Measurements from ENCODE around the gene GSX2. TPM values are rescaled to one million over a fixed set of nuclear protein-coding genes. Genes with fewer than 3 reads are reported as not detected.
"Not testable (repeated sequence)": the region's sequence is repeated elsewhere in the genome, so short reads cannot be mapped to it uniquely, and the experiment has no call there.

Gene GSX2
- total RNA-seq, 1 experiment from 2014 or later = not detected

GRCh38 chr4:54120518-54120917, 20.6 kb downstream of the GSX2 start:
- no peaks in the 10 kb centered on the region for H3K36me3 ChIP-seq (ENCODE audit: control insufficient read depth, insufficient read depth, low read length)
- no peak overlapping the region for H3K4me3 ChIP-seq (ENCODE audit: low read depth, low read length)
- ChIA-PET POLR2A (no interaction called here), CTCF (interaction anchor here (0.6 kb wide), 1 partner anchor 1282 kb away, joined by 6 read pairs; no protein-coding TSS in a partner anchor)
- DNase-seq = no peak
- H3K4me1 ChIP-seq = peaks cover 21% of the 10 kb centered on the region; the same call in 1 of the 2 replicates
- Mint-ChIP-seq H3K36me3 (ENCODE audit: insufficient read depth, unreplicated experiment) (no peaks in the 10 kb centered on the region), H3K27me3 (ENCODE audit: insufficient read depth, unreplicated experiment) (no peaks in the 10 kb centered on the region), H3K4me3 (ENCODE audit: unreplicated experiment) (no peak overlapping the region), H3K4me1 (ENCODE audit: low read depth, unreplicated experiment) (peaks cover 7% of the 10 kb centered on the region), H3K9me3 (ENCODE audit: unreplicated experiment) (no peaks in the 10 kb centered on the region), H3K27ac (ENCODE audit: unreplicated experiment) (no peak overlapping the region)
- no TSS peak for BruUV-seq (replicated peaks)
- H3K27me3 ChIP-seq (replicated peaks; ENCODE audit: control insufficient read depth, insufficient read depth, low read length) = no peaks in the 10 kb centered on the region
- H3K9me3 ChIP-seq = 0 out of 2 replicates have a peak, but pooled peaks cover 5% of the 10 kb centered on the region
- intact Hi-C loops (cut with micrococcal nuclease; ENCODE audit: unreplicated experiment) = no loop called here
- TF ChIP-seq CTCF (IDR thresholded peaks at IDR 0.05; ENCODE audit: insufficient read depth in 1 of 2, low read depth in 1 of 2, low read length in 1 of 2, severe bottlenecking in 1 of 2, unreplicated experiment in 1 of 2) = no peak

- Histone ChIP-seq H3K36me3 (ENCODE audit: control insufficient read depth, insufficient read depth, low read length) (no peaks in the 10 kb centered on the region), H3K4me3 (ENCODE audit: low read depth, low read length) (no peak overlapping the region), H3K4me1 (no peaks in the 10 kb centered on the region), H3K27me3 (replicated peaks; ENCODE audit: control insufficient read depth, insufficient read depth, low read length) (no peaks in the 10 kb centered on the region), H3K9me3 (peaks cover 13% of the 10 kb centered on the region)
- CTCF ChIA-PET = no interaction called here
- H3K4me3 Mint-ChIP-seq (ENCODE audit: unreplicated experiment) = no peak overlapping the region
- POLR2A ChIA-PET = no interaction called here
- TF ChIP-seq CTCF (IDR thresholded peaks at IDR 0.05; ENCODE audit: insufficient read depth in 1 of 2, low read depth in 1 of 2, low read length in 1 of 2, severe bottlenecking in 1 of 2, unreplicated experiment in 1 of 2) = no peak
- H3K27ac Mint-ChIP-seq (ENCODE audit: unreplicated experiment) = no peak overlapping the region
- intact Hi-C loops (cut with micrococcal nuclease; ENCODE audit: unreplicated experiment) = no loop called here
- peaks cover 20% of the 10 kb centered on the region for H3K9me3 Mint-ChIP-seq (ENCODE audit: unreplicated experiment)
- no peaks in the 10 kb centered on the region for H3K27me3 Mint-ChIP-seq (ENCODE audit: insufficient read depth, unreplicated experiment)
- no TSS peak for BruUV-seq (replicated peaks)
- no peaks in the 10 kb centered on the region for H3K4me1 Mint-ChIP-seq (ENCODE audit: low read depth, unreplicated experiment)
- DNase-seq = no peak
- H3K36me3 Mint-ChIP-seq (ENCODE audit: insufficient read depth, unreplicated experiment) = no peaks in the 10 kb centered on the region
Observed at GRCh38 chr4:54127660-54128059, 27.7 kb downstream of the GSX2 start.

- H3K9me3 ChIP-seq = peaks cover 13% of the 10 kb centered on the region
- H3K4me3 ChIP-seq (ENCODE audit: low read depth, low read length); H3K4me1 ChIP-seq; BruUV-seq (replicated peaks); POLR2A ChIA-PET; H3K36me3 Mint-ChIP-seq (ENCODE audit: insufficient read depth, unreplicated experiment); H3K4me1 Mint-ChIP-seq (ENCODE audit: low read depth, unreplicated experiment); H3K27ac Mint-ChIP-seq (ENCODE audit: unreplicated experiment); H3K27me3 Mint-ChIP-seq (ENCODE audit: insufficient read depth, unreplicated experiment); H3K4me3 Mint-ChIP-seq (ENCODE audit: unreplicated experiment); CTCF ChIA-PET; H3K36me3 ChIP-seq (ENCODE audit: control insufficient read depth, insufficient read depth, low read length); intact Hi-C loops (cut with micrococcal nuclease; ENCODE audit: unreplicated experiment); H3K27me3 ChIP-seq (replicated peaks; ENCODE audit: control insufficient read depth, insufficient read depth, low read length); DNase-seq: not testable (repeated sequence)
- peaks cover 20% of the 10 kb centered on the region for H3K9me3 Mint-ChIP-seq (ENCODE audit: unreplicated experiment)
Observed at GRCh38 chr4:54128694-54129093, 28.7 kb downstream of the GSX2 start.

GRCh38 chr4:54139332-54139731, 39.4 kb downstream of the GSX2 start:
- H3K27ac Mint-ChIP-seq (ENCODE audit: unreplicated experiment) = no peak overlapping the region
- Histone ChIP-seq H3K9me3 (no peaks in the 10 kb centered on the region), H3K36me3 (ENCODE audit: control insufficient read depth, insufficient read depth, low read length) (no peaks in the 10 kb centered on the region), H3K4me3 (ENCODE audit: low read depth, low read length) (no peak overlapping the region), H3K4me1 (no peaks in the 10 kb centered on the region), H3K27me3 (replicated peaks; ENCODE audit: control insufficient read depth, insufficient read depth, low read length) (no peaks in the 10 kb centered on the region)
- CTCF ChIA-PET = no interaction called here
- no peaks in the 10 kb centered on the region for H3K36me3 Mint-ChIP-seq (ENCODE audit: insufficient read depth, unreplicated experiment)
- H3K27me3 Mint-ChIP-seq (ENCODE audit: insufficient read depth, unreplicated experiment) = no peaks in the 10 kb centered on the region
- H3K4me3 Mint-ChIP-seq (ENCODE audit: unreplicated experiment) = no peak overlapping the region
- intact Hi-C loops (cut with micrococcal nuclease; ENCODE audit: unreplicated experiment) = no loop called here
- no peaks in the 10 kb centered on the region for H3K9me3 Mint-ChIP-seq (ENCODE audit: unreplicated experiment)
- POLR2A ChIA-PET = no interaction called here
- peaks cover 6% of the 10 kb centered on the region for H3K4me1 Mint-ChIP-seq (ENCODE audit: low read depth, unreplicated experiment)
- BruUV-seq (replicated peaks) = no TSS peak
- no peak for TF ChIP-seq CTCF (IDR thresholded peaks at IDR 0.05; ENCODE audit: insufficient read depth in 1 of 2, low read depth in 1 of 2, low read length in 1 of 2, severe bottlenecking in 1 of 2, unreplicated experiment in 1 of 2)
- DNase-seq = no peak

All from Caco-2 (cell line).